Kidney epithelial cell (primary cell): Measurements from ENCODE around the gene PPAT. TPM values are rescaled to one million over a fixed set of nuclear protein-coding genes. Genes with fewer than 3 reads are reported as not detected.
A peak's percentile ranks its signal among the peaks of the same experiment; 100 is the strongest.

Source experiments
- DNase-seq: peaks from one replicate; pipeline ENCODE4 v3.0.0-alpha.2; 2010; ENCODE audit warnings: low read depth
- H3K27me3 ChIP-seq: 2 replicates; pipeline ENCODE4 v1.6.0; 2011; ENCODE audit warnings: low read length; ENCODE audit not compliant: control insufficient read depth, insufficient read depth
- H3K36me3 ChIP-seq: 2 replicates; pipeline ENCODE4 v1.5.1; 2011; ENCODE audit warnings: low read length; ENCODE audit not compliant: control insufficient read depth, insufficient read depth
- H3K4me3 ChIP-seq: 2 replicates; pipeline ENCODE4 v1.5.1; 2011; ENCODE audit warnings: low read depth, mild to moderate bottlenecking, control low read depth, low read length
- total RNA-seq: library from RNA; depleted of rRNA; stranded (reverse); fragments of >200 nt; gene quantifications from 2 replicates; pipeline ENCODE4 v1.2.3, GENCODE V29; 2015
- TF ChIP-seq, protein P1 (sequence below): IDR thresholded peaks from 2 replicates; pipeline ENCODE4 v1.5.1; 2011; ENCODE audit warnings: mild to moderate bottlenecking, moderate library complexity, low read length, control low read depth, inconsistent platforms; ENCODE audit not compliant: insufficient read depth, poor library complexity, severe bottlenecking

The PPAT gene
- total RNA-seq, 1 donor from 2014 or later = 15.5 TPM

GRCh38 chr4:56445699-56446098 lies 10.3 kb upstream of the PPAT start:
- H3K4me3 ChIP-seq = no peak overlapping the region
- TF ChIP-seq, protein P1, sequence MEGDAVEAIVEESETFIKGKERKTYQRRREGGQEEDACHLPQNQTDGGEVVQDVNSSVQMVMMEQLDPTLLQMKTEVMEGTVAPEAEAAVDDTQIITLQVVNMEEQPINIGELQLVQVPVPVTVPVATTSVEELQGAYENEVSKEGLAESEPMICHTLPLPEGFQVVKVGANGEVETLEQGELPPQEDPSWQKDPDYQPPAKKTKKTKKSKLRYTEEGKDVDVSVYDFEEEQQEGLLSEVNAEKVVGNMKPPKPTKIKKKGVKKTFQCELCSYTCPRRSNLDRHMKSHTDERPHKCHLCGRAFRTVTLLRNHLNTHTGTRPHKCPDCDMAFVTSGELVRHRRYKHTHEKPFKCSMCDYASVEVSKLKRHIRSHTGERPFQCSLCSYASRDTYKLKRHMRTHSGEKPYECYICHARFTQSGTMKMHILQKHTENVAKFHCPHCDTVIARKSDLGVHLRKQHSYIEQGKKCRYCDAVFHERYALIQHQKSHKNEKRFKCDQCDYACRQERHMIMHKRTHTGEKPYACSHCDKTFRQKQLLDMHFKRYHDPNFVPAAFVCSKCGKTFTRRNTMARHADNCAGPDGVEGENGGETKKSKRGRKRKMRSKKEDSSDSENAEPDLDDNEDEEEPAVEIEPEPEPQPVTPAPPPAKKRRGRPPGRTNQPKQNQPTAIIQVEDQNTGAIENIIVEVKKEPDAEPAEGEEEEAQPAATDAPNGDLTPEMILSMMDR = no peak
- DNase-seq = no peak

GRCh38 chr4:56444719-56445118 lies 9.3 kb upstream of the PPAT start:
- Histone ChIP-seq H3K27me3 (no peaks in the 10 kb centered on the region), H3K36me3 (no peaks in the 10 kb centered on the region), H3K4me3 (no peak overlapping the region)
- DNase-seq = no peak
- TF ChIP-seq, protein P1 = no peak

More at GRCh38 chr4:56445699-56446098, 10.3 kb upstream of the PPAT start:
- Histone ChIP-seq H3K27me3 (no peaks in the 10 kb centered on the region), H3K36me3 (no peaks in the 10 kb centered on the region)

GRCh38 chr4:56440983-56441382 lies 5.6 kb upstream of the PPAT start:
- no peaks in the 10 kb centered on the region for H3K27me3 ChIP-seq
- TF ChIP-seq, protein P1 = no peak
- H3K36me3 ChIP-seq = no peaks in the 10 kb centered on the region
- H3K4me3 ChIP-seq = no peak overlapping the region
- no peak for DNase-seq

DNA sequence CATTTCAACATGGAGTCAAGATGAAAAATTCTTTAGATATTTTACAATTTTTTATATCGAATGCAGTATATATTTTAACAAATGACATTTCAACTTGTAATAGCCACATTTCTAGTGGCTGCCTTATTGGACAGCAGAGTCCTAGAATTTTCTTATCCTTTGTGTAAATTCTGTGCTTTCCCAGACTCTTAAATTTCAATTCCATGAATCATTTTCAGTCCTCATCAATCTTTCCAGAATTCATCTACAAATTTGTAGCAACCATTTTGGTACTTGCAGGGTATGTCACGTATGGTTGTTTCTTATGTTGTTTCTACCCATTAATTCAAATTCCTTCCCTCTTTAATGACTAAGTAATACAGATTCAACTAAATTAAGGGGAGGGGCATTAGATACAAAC lies 3.4 kb upstream of the PPAT start:
- no peak for DNase-seq
- Histone ChIP-seq H3K4me3 (no peak overlapping the region), H3K36me3 (no peaks in the 10 kb centered on the region), H3K27me3 (no peaks in the 10 kb centered on the region)
- TF ChIP-seq, protein P1 = no peak

- TF ChIP-seq, protein P1 = no peak
- Histone ChIP-seq H3K36me3 (no peaks in the 10 kb centered on the region), H3K4me3 (peak overlapping the region; percentile 76), H3K27me3 (no peaks in the 10 kb centered on the region)
- no peak for DNase-seq
Observed at GRCh38 chr4:56434599-56435139, 746 bp downstream of the PPAT start.

GRCh38 chr4:56433280-56433679 lies 2.1 kb downstream of the PPAT start:
- no peaks in the 10 kb centered on the region for H3K36me3 ChIP-seq
- TF ChIP-seq, protein P1 = no peak
- no peaks in the 10 kb centered on the region for H3K27me3 ChIP-seq
- H3K4me3 ChIP-seq = no peak overlapping the region
- DNase-seq = no peak
